Measurements from ENCODE around the gene TXLNB. TPM values are rescaled to one million over a fixed set of nuclear protein-coding genes. Genes with fewer than 3 reads are reported as not detected.
"Not testable (repeated sequence)": the region's sequence is repeated elsewhere in the genome, so short reads cannot be mapped to it uniquely, and the experiment has no call there.

The TXLNB gene
- total and polyA plus RNA-seq, 2 donors (not counting 1 experiment from before 2014, with no cell fraction given), result 3.4 to 3.6 TPM

DNA sequence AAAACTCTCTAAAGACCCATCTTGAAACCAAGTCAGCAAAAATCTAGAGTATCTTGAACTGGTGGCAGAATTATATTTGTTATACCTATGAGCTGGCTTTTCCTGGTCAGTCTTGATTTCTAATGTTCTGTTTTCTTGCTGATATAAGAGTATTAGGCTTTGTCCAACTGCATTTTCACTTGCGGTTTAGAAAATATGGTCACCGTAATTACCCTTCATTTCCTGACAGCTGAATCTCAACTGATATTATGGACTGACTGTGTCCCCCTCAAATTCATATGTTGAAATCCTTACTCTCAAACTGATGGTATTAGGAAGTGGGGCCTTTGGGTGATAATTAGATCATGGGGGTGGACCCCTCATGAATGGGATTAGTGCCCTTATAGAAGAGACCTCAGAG is 72.1 kb downstream of the TXLNB start:
- Histone ChIP-seq H3K9ac (ENCODE audit: low read length) (no peak overlapping the region), H3K79me2 (ENCODE audit: control insufficient read depth, insufficient read depth, low read length) (no peaks in the 10 kb centered on the region), H3K4me1 (ENCODE audit: control insufficient read depth in 2 of 2, insufficient read depth in 2 of 2, low read length in 2 of 2) (peaks cover 4 to 8% of the 10 kb centered on the region in 2 donors), H3K4me3 (ENCODE audit: control extremely low read depth in 1 of 5, extremely low read depth in 1 of 5, insufficient read depth in 1 of 5, low read depth in 2 of 5, low read length in 4 of 5) (no peak overlapping the region), H4K20me1 (ENCODE audit: control insufficient read depth, insufficient read depth, low read length, poor library complexity, severe bottlenecking) (no peaks in the 10 kb centered on the region), H3K36me3 (replicated peaks in 1 of 2; ENCODE audit: control extremely low read depth in 1 of 2, control insufficient read depth in 1 of 2, extremely low read depth in 1 of 2, insufficient read depth in 2 of 2, low read length in 1 of 2) (no peaks in the 10 kb centered on the region), H3K4me2 (replicated peaks; ENCODE audit: low read depth, low read length, poor library complexity, severe bottlenecking) (peak overlapping the region; percentile 44), H3K27me3 (replicated peaks in 1 of 4; ENCODE audit: control extremely low read depth in 1 of 4, control insufficient read depth in 3 of 4, insufficient read depth in 4 of 4, low read length in 3 of 4) (no peaks in the 10 kb centered on the region), H2AFZ (ENCODE audit: insufficient read depth, low read depth, low read length, poor library complexity, severe bottlenecking) (peak overlapping the region; percentile 71), H3K9me3 (ENCODE audit: control extremely low read depth in 1 of 3, control insufficient read depth in 2 of 3, insufficient read depth in 1 of 3, low read length in 2 of 3) (no peaks in the 10 kb centered on the region), H3K27ac (ENCODE audit: low read length in 2 of 2) (no peak overlapping the region)
- ChIA-PET POLR2A (interaction anchor here (0.6 to 1.2 kb wide), 4 partner anchors 28 to 155 kb away, joined by 3 to 6 read pairs (median 5); partner anchors contain the start of gene CITED2), CTCF (interaction anchor here (0.6 to 7.3 kb wide), 66 partner anchors 10 to 631 kb away, joined by 3 to 274 read pairs (median 5); partner anchors contain the start of genes CITED2, HECA and TXLNB)
- Mint-ChIP-seq H3K9me3 (ENCODE audit: insufficient read depth) (no peaks in the 10 kb centered on the region), H3K4me3 (peak overlapping the region; percentile 40), H3K27ac (peak overlapping the region; percentile 79), H3K27me3 (no peaks in the 10 kb centered on the region), H3K4me1 (peaks cover 13% of the 10 kb centered on the region)
- no CpG with 5 or more reads among the region's 2 CpGs for WGBS (ENCODE audit: insufficient coverage)
- intact Hi-C loops (cut with micrococcal nuclease), result loop anchor here (1.0 to 2.0 kb wide), 7 partner anchors 31 to 403 kb away; partner anchors contain the start of genes HECA, REPS1 and TXLNB
- ATAC-seq (ENCODE audit: low read depth) (no peak), DNase-seq (no peak)
- TF ChIP-seq, protein P1, sequence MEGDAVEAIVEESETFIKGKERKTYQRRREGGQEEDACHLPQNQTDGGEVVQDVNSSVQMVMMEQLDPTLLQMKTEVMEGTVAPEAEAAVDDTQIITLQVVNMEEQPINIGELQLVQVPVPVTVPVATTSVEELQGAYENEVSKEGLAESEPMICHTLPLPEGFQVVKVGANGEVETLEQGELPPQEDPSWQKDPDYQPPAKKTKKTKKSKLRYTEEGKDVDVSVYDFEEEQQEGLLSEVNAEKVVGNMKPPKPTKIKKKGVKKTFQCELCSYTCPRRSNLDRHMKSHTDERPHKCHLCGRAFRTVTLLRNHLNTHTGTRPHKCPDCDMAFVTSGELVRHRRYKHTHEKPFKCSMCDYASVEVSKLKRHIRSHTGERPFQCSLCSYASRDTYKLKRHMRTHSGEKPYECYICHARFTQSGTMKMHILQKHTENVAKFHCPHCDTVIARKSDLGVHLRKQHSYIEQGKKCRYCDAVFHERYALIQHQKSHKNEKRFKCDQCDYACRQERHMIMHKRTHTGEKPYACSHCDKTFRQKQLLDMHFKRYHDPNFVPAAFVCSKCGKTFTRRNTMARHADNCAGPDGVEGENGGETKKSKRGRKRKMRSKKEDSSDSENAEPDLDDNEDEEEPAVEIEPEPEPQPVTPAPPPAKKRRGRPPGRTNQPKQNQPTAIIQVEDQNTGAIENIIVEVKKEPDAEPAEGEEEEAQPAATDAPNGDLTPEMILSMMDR (IDR thresholded peaks at IDR 0.05), result no peak
- no peak for TF ChIP-seq EZH2 (IDR thresholded peaks at IDR 0.05; ENCODE audit: borderline replicate concordance, insufficient read depth, low read depth, low read length, poor library complexity, severe bottlenecking)

DNA sequence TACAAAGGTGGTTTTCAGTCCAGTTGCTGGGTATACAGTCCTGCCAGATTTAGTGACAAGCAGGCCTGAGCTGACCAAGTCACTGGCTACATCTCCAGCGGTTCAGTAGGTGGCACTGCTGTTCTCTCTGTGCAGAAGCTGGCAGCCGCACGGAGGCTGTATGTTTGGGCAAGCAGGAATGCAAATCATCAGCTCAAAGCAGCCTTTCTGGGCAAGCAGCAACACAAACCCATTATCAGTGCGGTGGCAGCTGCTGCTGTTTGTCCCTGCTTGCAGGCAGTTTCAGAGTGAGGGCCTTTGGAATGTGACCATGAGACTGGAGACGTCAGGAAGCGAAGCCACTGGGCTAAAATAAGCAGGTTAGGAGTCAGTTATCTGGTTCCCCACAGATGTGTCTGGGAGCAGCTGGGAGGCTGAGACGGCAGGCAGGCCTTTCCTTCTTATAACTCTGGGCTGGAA is 72.5 kb downstream of the TXLNB start:
- H3K9me3 Mint-ChIP-seq (ENCODE audit: insufficient read depth), result no peaks in the 10 kb centered on the region
- H3K27ac Mint-ChIP-seq, result peak overlapping the region; percentile 79
- peaks cover 4 to 8% of the 10 kb centered on the region in 2 donors for H3K4me1 ChIP-seq (ENCODE audit: control insufficient read depth in 2 of 2, insufficient read depth in 2 of 2, low read length in 2 of 2)
- ATAC-seq (ENCODE audit: low read depth) (peak; percentile 100), DNase-seq (peak; percentile 83)
- intact Hi-C loops (cut with micrococcal nuclease), result loop anchor here (1.0 to 2.0 kb wide), 7 partner anchors 31 to 403 kb away; partner anchors contain the start of genes HECA, REPS1 and TXLNB
- 19% methylated on average over 7 of the region's 7 CpGs for WGBS (ENCODE audit: insufficient coverage)
- H3K27ac ChIP-seq (ENCODE audit: low read length in 2 of 2), result no peak overlapping the region
- no peaks in the 10 kb centered on the region for H4K20me1 ChIP-seq (ENCODE audit: control insufficient read depth, insufficient read depth, low read length, poor library complexity, severe bottlenecking)
- H3K36me3 ChIP-seq (replicated peaks in 1 of 2; ENCODE audit: control extremely low read depth in 1 of 2, control insufficient read depth in 1 of 2, extremely low read depth in 1 of 2, insufficient read depth in 2 of 2, low read length in 1 of 2), result no peaks in the 10 kb centered on the region
- CTCF ChIA-PET, result interaction anchor here (0.6 to 7.3 kb wide), 69 partner anchors 10 to 632 kb away, joined by 3 to 274 read pairs (median 5); partner anchors contain the start of genes CITED2, HECA and TXLNB
- no peaks in the 10 kb centered on the region for H3K27me3 Mint-ChIP-seq
- no peak overlapping the region for H3K9ac ChIP-seq (ENCODE audit: low read length)
- peak overlapping the region; percentile 44 for H3K4me2 ChIP-seq (replicated peaks; ENCODE audit: low read depth, low read length, poor library complexity, severe bottlenecking)
- peaks cover 13% of the 10 kb centered on the region for H3K4me1 Mint-ChIP-seq
- peak overlapping the region; percentile 71 for H2AFZ ChIP-seq (ENCODE audit: insufficient read depth, low read depth, low read length, poor library complexity, severe bottlenecking)
- no peak for TF ChIP-seq EZH2 (IDR thresholded peaks at IDR 0.05; ENCODE audit: borderline replicate concordance, insufficient read depth, low read depth, low read length, poor library complexity, severe bottlenecking)
- TF ChIP-seq, protein P1 (IDR thresholded peaks at IDR 0.05), result peak; percentile 84
- H3K4me3 Mint-ChIP-seq, result peak overlapping the region; percentile 40
- H3K27me3 ChIP-seq (replicated peaks in 1 of 4; ENCODE audit: control extremely low read depth in 1 of 4, control insufficient read depth in 3 of 4, insufficient read depth in 4 of 4, low read length in 3 of 4), result no peaks in the 10 kb centered on the region
- H3K79me2 ChIP-seq (ENCODE audit: control insufficient read depth, insufficient read depth, low read length), result no peaks in the 10 kb centered on the region
- no peak overlapping the region for H3K4me3 ChIP-seq (ENCODE audit: control extremely low read depth in 1 of 5, extremely low read depth in 1 of 5, insufficient read depth in 1 of 5, low read depth in 2 of 5, low read length in 4 of 5)
- no peaks in the 10 kb centered on the region for H3K9me3 ChIP-seq (ENCODE audit: control extremely low read depth in 1 of 3, control insufficient read depth in 2 of 3, insufficient read depth in 1 of 3, low read length in 2 of 3)
- POLR2A ChIA-PET, result interaction anchor here (0.9 to 1.2 kb wide), 3 partner anchors 52 to 155 kb away, joined by 3 to 5 read pairs (median 5); partner anchors contain the start of gene CITED2

DNA sequence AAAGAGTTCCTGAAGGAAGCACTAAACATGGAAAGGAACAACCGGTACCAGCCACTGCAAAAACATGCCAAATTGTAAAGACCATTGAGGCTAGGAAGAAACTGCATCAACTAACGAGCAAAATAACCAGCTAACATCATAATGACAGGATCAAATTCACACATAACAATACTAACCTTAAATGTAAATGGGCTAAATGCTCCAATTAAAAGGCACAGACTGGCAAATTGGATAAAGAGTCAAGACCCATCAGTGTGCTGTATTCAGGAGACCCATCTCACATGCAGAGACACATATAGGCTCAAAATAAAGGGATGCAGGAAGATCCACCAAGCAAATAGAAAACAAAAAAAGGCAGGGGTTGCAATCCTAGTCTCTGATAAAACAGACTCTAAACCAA is 79.3 kb downstream of the TXLNB start:
- H3K27me3 Mint-ChIP-seq; POLR2A ChIA-PET; H3K9me3 Mint-ChIP-seq (ENCODE audit: insufficient read depth); H2AFZ ChIP-seq (ENCODE audit: insufficient read depth, low read depth, low read length, poor library complexity, severe bottlenecking); H3K4me1 ChIP-seq (ENCODE audit: control insufficient read depth in 2 of 2, insufficient read depth in 2 of 2, low read length in 2 of 2); H3K4me3 Mint-ChIP-seq; H3K79me2 ChIP-seq (ENCODE audit: control insufficient read depth, insufficient read depth, low read length); H3K4me1 Mint-ChIP-seq; H3K27ac ChIP-seq (ENCODE audit: low read length in 2 of 2); H3K9ac ChIP-seq (ENCODE audit: low read length); CTCF ChIA-PET; intact Hi-C loops (cut with micrococcal nuclease); ATAC-seq (ENCODE audit: low read depth); H4K20me1 ChIP-seq (ENCODE audit: control insufficient read depth, insufficient read depth, low read length, poor library complexity, severe bottlenecking); H3K36me3 ChIP-seq (replicated peaks in 1 of 2; ENCODE audit: control extremely low read depth in 1 of 2, control insufficient read depth in 1 of 2, extremely low read depth in 1 of 2, insufficient read depth in 2 of 2, low read length in 1 of 2); H3K4me2 ChIP-seq (replicated peaks; ENCODE audit: low read depth, low read length, poor library complexity, severe bottlenecking); H3K27me3 ChIP-seq (replicated peaks in 1 of 4; ENCODE audit: control extremely low read depth in 1 of 4, control insufficient read depth in 3 of 4, insufficient read depth in 4 of 4, low read length in 3 of 4); H3K4me3 ChIP-seq (ENCODE audit: control extremely low read depth in 1 of 5, extremely low read depth in 1 of 5, insufficient read depth in 1 of 5, low read depth in 2 of 5, low read length in 4 of 5); DNase-seq; H3K27ac Mint-ChIP-seq: not testable (repeated sequence)
- peaks cover 0 to 14% (median 8%) of the 10 kb centered on the region in 3 donors for H3K9me3 ChIP-seq (ENCODE audit: control extremely low read depth in 1 of 3, control insufficient read depth in 2 of 3, insufficient read depth in 1 of 3, low read length in 2 of 3)
- no CpG with 5 or more reads among the region's 2 CpGs for WGBS (ENCODE audit: insufficient coverage)

All from B cell (primary cell).